Endometrial microvascular endothelial cells (primary cell): ENCODE data around the gene UBE2E2. TPM values are rescaled to one million over a fixed set of nuclear protein-coding genes. Genes with fewer than 3 reads are reported as not detected.

Source experiments
- in situ Hi-C: cut with HindIII; loops from 2 replicates; pipeline ENCODE4 v1.10.0; 2017; ENCODE audit warnings: low sequenced_read_pairs, low pct_unique_long_range_greater_than_20kb; ENCODE audit errors: inconsistent ontology term
- total RNA-seq: library from RNA; depleted of rRNA; stranded (reverse); fragments of >200 nt; gene quantifications from one replicate; pipeline ENCODE4 v1.2.3, GENCODE V29; 2015; ENCODE audit errors: inconsistent ontology term

The UBE2E2 gene
- total RNA-seq, 1 donor from 2014 or later, result 11.2 TPM

GRCh38 chr3:23481011-23481615, 278.0 kb downstream of the UBE2E2 start:
- in situ Hi-C loops, result no loop called here

- in situ Hi-C loops, result no loop called here
Observed at GRCh38 chr3:23481616-23482278, 278.6 kb downstream of the UBE2E2 start.

- in situ Hi-C loops, result no loop called here
Observed at GRCh38 chr3:23484386-23484785, 281.3 kb downstream of the UBE2E2 start.

- in situ Hi-C loops, result no loop called here
Observed at GRCh38 chr3:23485922-23486321, 282.8 kb downstream of the UBE2E2 start.

- in situ Hi-C loops, result no loop called here
Observed at GRCh38 chr3:23487015-23487414, 283.9 kb downstream of the UBE2E2 start.

- in situ Hi-C loops, result no loop called here
Observed at GRCh38 chr3:23488618-23489017, 285.5 kb downstream of the UBE2E2 start.

DNA sequence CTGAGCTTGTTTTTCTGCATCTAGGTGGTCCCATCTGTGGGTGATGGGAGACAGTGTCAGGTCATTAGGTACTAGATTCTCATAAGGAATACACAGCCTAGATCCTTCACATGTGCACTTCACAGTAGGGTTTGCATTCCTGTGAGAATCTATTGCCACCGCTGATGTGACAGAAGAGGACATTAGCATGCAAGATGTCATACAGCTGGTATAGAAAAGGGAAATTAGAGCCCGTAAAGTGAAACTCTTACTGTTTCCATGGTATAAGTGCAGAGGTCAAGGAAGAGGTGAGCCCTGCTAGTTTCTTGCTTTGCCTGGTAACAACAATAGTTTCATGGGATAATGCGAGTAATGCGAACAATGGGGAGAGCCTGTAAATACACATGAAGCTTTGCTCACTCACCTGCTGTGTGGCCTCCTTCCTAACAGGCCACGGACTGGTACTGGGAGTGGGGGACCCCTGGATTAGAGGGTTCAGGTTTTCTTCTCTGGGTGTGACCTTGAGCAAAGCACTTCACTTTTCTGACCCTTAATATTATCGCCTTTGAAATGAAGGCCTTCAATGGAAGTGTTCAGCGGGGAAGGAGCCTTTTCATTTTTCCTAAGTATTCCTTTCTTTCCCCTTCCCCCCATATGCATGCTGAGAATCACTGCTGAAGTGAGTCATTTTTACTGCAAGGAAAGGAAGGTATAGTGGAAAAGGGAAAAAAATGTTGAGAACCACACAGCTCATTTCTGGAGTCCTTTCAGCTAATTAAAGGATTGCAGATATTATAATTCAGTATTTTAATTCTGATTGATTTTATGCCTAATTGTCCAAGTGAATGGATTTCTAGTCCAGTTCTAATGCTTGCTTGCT, 286.4 kb downstream of the UBE2E2 start:
- in situ Hi-C loops, result no loop called here

GRCh38 chr3:23490459-23490858, 287.3 kb downstream of the UBE2E2 start:
- in situ Hi-C loops, result no loop called here

DNA sequence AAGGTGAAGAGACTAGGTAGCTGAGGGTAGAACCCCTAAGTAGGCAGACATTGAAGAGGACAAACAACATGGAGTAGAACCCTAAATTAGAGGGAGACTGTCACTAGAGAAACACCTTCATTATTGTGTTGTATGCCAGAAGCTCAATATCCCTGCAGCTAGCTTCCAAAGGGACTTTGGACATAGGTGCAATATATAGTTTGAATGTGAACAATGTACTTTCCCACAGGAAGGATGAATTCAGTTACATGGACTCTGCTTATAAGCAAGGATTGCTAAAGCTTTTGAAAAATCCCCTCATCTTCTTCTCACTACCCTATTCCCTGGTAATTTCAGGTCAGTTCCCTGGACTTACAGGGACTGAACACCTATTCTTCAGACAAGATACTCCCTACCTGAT, 288.9 kb downstream of the UBE2E2 start:
- in situ Hi-C loops, result no loop called here

DNA sequence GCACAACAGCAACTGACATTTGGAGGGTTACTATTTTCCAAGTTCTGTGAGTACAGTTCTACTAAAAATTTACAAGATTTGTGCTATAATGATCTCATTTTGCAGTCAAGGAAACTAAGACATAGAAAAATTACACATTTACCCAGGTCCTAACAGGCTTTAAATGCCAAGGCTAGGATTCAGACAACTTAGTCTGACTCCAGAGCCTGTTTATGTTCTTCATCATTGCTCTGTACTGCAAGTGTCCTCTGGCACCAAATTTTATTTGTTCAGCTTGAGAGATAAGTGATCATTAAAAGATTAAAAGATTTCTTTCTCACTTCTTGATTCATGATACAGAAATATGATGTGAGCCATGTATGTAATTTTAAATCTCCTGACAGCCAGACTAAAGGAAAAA, 290.8 kb downstream of the UBE2E2 start:
- in situ Hi-C loops, result no loop called here

- in situ Hi-C loops, result no loop called here
Observed at GRCh38 chr3:23494967-23495366, 291.8 kb downstream of the UBE2E2 start.

DNA sequence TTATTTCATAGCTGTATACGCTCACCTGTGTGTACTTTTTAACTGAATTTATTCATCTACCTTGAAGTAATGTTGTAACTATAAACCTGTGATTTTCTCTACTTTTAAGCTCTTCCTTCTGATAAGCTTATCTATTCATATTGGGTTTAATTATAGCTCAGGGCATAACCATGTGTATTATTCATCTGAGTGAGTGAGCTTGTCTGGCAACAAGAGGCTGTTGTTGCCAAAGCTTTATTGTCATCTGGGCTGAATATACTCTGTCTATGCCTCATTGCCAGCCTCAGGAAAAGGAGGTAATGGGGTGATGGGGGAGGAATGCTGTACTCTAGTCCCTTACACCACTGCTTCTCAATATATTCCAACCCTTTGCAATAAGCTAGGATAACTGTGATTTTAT, 292.4 kb downstream of the UBE2E2 start:
- in situ Hi-C loops, result no loop called here

DNA sequence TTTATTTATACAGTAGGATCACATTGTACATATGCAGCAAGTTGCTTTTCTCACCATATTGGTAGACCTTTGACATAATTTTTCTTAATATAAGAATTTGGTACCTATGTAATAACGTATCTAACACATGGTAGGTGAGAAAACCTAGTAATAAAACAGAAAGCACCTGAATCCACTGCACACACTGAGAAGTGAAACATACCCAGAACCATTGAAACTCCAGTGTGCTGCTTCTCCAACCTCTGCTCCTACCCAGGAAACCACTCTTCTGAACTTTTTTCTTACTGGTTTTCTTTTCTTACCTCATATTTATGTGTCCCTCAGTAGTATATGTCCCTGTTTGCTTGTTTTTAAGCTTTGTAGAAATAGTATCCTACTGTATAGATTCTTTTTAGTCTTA, 293.0 kb downstream of the UBE2E2 start:
- in situ Hi-C loops, result no loop called here

GRCh38 chr3:23497156-23497555, 294.0 kb downstream of the UBE2E2 start:
- in situ Hi-C loops, result no loop called here

DNA sequence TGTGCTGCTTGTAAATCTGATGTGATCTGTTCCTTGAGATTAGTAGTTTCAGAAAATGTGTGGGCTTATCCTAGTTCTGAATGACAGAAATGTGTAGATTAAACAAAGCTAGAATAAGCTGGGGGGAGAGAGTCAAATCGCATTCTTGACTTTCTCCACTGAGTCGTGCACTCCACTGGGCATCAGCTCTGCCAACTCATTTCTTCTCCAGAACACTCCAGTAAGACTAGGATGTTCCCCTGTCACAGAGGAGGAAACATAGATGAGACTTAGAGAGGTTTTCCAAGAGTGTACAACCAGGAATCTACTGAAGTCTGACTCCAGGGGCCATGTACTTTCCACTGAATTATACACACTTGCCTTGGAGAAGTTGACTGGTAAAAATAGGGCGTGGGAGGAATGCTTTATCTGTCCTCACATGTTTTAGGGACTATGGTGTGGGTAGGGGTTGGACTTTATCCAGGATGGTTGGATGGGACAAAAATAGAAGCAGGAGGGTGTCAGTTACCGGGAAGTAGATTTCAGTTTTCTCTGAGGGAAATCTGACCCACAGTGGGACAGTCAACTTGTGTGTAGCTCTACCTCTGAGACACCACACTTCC, 298.2 kb downstream of the UBE2E2 start:
- in situ Hi-C loops, result no loop called here

DNA sequence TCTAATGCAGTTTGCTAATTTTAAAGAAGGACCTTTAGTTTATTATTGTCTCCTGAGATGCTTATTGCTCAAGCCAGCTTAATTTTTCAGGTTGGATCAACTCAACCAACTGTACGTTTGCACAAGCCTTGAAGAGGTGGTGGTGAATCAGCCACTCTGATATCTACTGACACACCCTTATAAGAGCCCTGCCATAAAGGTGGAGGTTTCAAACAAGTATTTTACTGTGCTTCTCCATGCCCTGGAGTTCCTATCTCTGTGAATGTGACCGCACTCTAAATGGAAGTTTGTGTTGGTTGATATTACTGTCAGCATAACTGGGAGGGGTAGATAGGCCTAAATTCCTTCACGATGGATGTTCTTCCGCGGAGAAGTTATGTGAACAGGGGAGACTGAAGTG, 305.3 kb downstream of the UBE2E2 start:
- in situ Hi-C loops, result no loop called here

- in situ Hi-C loops, result no loop called here
Observed at GRCh38 chr3:23518441-23518840, 315.3 kb downstream of the UBE2E2 start.

- in situ Hi-C loops, result no loop called here
Observed at GRCh38 chr3:23519314-23520208, 316.4 kb downstream of the UBE2E2 start.

- in situ Hi-C loops, result no loop called here
Observed at GRCh38 chr3:23527326-23527725, 324.2 kb downstream of the UBE2E2 start.
